NCI-H1092 (cell line): Measurements from ENCODE around the gene CDK9.

ENCODE experiments used
- DNase-seq: peaks from one replicate; lab custom pipeline; 2025; lab: John Stamatoyannopoulos, UW

Gene CDK9

DNA sequence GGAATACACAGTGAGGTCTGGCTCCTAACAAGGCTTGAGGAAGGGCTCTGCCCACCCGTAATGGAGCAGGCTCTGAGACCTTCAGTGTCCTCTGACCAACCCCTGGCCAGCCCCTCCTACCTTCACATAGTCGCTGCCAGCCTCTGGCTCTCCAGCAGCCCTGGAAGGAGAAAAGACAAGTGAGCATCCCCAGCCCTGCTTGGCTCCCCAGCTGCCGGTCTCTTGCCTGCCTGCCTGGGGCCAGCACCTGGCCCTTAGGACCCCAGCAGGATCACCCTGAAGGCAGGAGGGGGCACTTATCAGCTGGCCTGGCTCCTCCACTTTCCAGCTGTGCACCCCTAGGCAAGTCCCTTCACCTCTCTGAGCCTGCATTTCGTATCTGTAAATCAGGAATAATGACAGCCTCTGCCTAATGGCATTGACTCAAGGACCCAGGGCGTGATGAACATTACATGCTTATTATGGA, 24.3 kb upstream of the CDK9 start:
- no peak for DNase-seq

GRCh38 chr9:127762111-127762676, 23.6 kb upstream of the CDK9 start:
- no peak for DNase-seq

- DNase-seq, result no peak
Observed at GRCh38 chr9:127763918-127764384, 21.9 kb upstream of the CDK9 start.

GRCh38 chr9:127765418-127765817, 20.4 kb upstream of the CDK9 start:
- DNase-seq, result no peak

GRCh38 chr9:127767410-127767809, 18.4 kb upstream of the CDK9 start:
- no peak for DNase-seq

DNA sequence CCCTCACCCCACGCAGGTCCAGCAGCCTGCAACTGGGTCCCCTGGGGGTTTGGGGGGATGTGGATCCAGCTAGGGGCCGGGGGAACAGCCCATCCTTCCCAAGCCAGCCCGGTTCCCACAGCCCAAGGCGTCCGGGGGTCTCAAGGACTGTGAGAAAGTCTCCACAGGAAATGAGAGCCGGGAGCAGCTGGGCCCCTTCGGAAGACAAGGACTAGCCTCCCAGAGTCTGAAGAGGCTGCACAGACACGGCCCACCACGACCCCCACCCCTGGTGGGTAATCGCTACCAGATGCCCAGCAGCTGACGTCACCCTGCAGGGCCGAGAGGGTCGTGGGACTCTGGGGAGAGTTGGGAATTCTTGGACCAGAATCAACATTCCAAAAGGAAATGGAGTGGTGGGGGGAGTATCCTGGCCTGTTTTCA, 17.9 kb upstream of the CDK9 start:
- DNase-seq, result no peak

DNA sequence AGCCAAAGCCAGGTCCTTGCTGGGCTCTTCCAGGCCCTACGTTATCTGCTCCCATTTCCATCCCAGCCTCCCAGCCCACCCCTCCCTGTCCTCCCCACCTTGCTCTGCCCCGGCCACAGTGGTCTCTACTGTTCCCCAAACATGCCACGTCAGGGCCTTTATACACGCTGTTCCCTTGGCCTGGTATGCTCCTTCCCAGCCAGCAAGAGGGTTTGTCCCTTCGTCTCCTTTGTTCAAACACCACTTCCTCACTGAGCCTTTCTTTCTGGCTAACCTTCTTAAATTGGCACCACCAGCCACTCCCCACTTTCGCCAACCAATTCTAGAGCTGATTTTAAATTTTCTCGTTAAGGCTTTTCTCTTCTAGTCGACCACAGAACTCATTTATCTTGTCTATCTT, 17.1 kb upstream of the CDK9 start:
- no peak for DNase-seq

GRCh38 chr9:127769101-127769500, 16.7 kb upstream of the CDK9 start:
- no peak for DNase-seq

DNA sequence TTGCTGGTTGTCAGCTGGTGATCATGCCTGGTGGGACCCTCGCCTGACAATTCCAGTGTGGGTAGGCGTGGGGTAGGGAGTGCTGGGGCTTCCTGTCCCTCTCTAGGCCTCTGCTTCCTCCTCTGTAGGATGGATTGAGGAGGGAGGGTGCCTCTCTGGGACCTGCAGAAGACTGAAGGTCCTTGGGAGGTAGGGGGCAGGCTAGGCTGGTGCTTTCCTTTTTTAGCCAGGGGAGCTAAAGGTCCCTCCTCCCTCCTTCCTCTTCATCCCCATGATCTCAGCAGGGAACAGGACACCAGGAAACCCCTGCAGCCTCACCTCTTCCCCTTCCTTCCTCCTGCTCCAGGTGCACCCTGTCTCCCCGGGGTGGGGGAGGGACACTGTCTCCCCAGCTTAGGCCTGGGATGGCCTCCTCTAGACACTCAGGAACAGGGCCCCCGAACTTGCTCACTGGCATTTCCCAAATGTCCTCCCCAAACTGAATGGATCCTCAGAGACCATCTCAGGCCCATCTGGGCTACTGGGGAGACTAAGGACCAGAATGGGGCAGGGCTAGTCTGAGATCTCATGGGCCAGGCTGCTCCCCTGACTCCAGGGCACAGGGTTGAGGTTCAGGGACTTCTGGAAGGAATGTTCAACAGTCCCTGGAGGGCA, 15.8 kb upstream of the CDK9 start:
- DNase-seq, result no peak

DNA sequence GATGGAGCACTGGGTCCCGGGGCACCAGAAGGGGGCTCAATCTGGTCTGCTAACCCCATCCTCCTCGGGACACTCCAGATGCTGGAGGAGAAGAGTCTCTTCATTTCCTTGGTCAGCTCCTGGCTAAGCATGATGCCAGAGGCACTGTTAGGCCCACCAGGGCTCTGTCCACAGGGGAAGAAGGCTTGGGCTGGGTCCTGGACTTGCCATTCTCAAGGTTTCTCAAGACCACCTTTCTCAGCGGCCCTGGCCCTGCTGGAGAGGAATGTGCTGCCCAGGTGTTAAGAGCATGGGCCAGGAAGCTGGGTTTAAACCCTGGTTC, 15.3 kb upstream of the CDK9 start:
- no peak for DNase-seq

DNA sequence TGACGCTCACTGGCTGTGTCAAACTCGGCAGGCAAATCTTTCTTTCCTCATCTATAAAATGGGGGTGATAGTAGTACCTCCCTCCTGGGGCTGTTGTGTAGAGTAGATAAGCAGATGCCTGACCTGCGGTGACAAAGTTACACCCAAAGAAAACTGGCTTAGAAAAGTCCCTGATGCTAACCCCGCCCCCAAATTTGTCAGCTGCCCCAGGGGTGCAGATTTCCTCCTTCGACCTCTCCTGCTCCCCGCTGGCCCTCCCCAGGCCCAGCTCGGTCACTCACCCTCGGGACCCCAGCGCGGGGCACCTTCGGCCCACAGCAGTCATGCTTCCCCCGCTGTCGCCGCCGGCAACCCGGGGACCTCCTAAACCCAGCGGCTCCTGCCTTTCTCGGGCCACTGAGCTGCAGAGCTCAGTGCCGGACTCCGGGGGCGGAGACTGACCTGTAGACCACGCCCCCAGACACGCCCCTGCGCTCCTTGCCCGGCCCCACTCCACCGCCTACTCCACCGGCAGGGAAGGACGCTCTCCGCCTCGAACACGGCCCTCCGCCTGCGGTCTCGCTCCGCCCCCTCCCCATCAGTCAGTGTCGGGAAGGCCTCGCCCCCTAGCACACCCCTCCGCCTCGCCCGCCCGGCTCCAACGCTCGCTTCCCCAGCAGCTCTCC, 14.8 kb upstream of the CDK9 start:
- peak; percentile 93 for DNase-seq

GRCh38 chr9:127771570-127772189, 14.2 kb upstream of the CDK9 start:
- no peak for DNase-seq

DNA sequence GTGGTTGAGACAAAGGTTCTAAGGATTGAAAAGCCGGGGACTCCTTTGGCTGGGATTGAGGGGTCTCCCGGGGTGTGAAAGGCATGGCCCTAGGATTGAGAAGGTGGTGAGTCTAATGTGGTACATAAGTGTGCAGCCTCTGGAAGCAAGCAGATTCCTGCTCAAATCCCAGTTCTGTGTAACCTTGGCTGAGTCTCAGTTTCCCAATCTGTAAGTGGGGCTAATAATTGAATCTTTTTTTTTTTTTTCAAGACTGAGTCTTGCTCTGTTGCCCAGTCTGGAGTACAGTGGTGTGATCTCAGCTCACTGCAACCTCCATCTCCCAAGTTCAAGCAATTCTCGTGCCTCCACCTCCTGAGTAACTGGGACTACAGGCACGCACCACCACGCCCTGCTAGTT, 13.2 kb upstream of the CDK9 start:
- no peak for DNase-seq

DNA sequence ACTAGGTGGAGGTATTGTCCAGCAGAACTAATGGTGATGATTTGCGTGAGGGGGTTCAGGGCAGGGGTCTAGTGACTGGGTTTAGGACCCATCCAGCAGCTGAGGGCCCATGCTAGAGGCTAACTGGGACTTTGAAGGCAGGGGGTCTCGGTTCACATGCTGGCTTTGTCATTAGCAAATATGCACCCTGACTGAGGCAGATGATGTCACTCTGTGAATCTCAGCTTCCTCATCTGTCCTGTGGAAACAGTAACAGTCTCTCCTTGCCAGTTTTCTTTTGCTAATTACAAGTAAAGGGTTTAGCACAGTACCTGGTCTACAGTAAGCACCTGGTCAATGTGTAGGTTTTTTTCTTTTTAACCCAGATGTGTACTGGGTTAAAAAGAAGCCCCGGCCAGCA, 12.6 kb upstream of the CDK9 start:
- no peak for DNase-seq

GRCh38 chr9:127773981-127774380, 11.9 kb upstream of the CDK9 start:
- no peak for DNase-seq

- DNase-seq, result no peak
Observed at GRCh38 chr9:127776195-127776923, 9.5 kb upstream of the CDK9 start.

DNA sequence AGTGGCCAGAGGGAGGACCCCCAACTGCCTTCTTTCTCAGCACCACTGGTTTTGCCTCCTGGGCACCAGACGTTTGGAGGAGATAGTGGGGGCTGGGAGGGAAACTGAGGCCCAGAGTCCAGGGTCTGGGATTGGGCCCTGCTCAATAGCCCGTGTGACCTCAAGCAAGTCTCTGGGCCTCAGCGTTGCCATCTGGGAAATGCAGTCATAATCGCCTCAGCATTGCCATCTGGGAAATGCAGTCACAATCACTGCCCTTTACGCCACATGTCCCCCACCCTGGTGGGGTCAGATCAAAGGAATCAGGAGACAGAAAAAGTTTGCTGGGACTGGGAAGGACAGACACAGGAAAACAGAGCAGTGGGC, 8.9 kb upstream of the CDK9 start:
- DNase-seq, result no peak

DNA sequence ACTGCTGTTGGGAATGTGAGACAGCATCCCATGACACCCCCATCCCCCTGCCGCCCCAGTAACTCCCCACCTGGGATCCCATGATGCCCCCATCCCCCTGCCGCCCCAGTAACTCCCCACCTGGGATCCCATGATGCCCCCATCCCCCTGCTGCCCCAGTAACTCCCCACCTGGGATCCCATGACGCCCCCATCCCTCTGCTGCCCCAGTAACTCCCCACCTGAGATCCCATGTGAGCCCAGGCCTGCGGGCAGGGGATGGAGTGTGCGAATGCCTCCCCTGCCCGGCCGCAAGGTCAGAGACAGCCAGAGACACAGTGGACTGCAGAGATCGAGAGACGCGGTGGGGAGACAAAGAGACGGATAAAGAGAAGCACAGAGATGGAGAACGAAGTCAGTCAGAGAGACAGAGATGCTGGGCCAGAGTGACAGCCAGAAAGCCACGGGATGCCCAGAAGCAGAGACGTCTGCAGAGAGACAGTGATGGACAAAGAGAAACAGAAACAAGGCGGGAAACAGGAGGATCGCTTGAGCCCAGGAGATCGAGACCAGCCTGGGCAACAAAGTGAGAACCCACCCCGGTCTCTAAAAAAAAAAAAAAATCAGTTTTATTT, 8.4 kb upstream of the CDK9 start:
- DNase-seq, result no peak

DNA sequence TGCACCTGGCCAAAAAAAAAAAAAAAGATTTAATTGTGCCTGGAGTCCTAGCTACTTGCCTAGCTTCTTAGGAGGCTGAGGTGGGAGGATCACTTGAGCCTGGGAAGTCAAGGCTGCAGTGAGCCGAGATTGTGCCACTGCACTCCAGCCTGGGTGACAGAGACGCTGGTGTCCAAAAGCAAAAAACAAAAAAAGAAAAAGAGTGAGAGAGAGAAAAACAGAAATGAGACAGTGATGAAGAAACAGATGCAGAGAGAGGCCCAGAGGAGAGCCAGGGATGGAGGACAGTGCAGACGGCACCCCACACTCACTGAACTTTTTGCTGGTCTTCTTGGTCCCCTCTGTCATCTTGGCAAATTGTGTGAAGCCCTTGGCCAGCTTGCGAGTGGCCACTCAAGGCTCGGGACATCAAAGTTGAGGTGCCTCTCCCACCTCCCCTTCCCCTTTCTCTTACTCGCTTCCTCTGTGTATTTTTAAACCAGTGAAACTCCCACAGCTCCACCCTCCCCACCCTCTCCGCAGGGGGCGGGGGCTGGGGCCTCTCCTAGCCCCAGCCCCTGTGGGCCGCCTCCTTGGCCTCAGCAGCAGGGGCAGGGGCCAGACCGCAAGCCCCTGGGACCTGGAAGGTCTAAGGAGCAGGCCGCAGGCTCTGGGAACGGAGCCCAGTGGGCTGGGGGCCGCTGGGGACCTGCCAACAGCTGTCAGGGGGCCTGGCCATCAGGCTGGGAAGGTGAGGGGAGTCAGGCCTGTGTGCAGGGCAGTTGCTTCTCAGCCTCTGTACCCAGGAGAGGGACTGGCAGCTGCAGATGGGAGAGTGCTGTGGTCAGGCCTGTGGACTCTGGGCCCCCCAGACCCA, 7.3 kb upstream of the CDK9 start, which contains the start of gene SH2D3C:
Gene SH2D3C, minus strand, starts transcription at position 387 of the 856 bp plus-strand sequence. Its CDS starts 39 bp downstream, at position 348.
- DNase-seq, result no peak

DNA sequence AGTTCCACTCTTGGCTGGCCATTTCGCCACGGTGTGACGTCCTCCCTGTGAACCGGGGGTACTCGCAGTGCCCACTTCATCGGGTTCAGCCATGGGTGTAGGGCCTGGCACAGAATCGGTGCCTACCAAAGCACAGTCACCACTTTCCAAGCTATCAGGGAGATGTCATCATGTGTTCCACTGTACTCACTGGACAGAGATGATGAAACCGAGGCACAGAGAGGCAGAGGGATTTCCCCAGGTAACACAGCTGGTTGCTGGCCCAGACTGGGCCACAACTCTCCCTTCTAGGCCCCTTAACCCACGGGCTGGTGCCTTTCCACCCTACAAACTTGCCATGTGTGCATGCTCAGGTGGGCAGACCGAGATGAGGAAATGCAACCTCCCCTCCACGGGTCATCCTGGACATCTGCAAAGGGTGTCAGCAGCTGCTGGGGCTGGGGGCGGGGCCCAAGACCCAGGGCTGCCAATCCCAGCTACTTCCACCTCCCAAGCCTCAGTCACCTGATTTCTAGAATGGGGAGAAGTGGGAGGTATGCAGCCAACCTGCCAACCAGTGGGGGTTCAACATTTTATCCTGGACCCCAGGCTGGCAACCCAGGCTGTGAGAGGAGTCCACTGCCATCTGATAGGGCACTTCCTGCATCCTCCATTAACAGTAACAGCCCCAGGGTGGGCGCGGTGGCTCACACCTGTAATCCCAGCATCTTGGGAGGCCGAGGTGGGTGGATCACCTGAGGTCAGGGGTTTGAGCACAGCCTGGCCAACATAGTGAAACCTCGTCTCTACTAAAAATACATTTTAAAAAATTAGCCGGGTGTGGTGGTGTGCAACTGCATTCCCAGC, 6.5 kb upstream of the CDK9 start:
- no peak for DNase-seq
